NCI-H524 (cell line): ENCODE measurements around the gene FCSK.
"Not testable (repeated sequence)": the region's sequence is repeated elsewhere in the genome, so short reads cannot be mapped to it uniquely, and the experiment has no call there.

Source experiments
- DNase-seq, 2 experiments: peaks; one replicate each; lab custom pipeline; 2025; lab: John Stamatoyannopoulos, UW

FCSK gene

DNA sequence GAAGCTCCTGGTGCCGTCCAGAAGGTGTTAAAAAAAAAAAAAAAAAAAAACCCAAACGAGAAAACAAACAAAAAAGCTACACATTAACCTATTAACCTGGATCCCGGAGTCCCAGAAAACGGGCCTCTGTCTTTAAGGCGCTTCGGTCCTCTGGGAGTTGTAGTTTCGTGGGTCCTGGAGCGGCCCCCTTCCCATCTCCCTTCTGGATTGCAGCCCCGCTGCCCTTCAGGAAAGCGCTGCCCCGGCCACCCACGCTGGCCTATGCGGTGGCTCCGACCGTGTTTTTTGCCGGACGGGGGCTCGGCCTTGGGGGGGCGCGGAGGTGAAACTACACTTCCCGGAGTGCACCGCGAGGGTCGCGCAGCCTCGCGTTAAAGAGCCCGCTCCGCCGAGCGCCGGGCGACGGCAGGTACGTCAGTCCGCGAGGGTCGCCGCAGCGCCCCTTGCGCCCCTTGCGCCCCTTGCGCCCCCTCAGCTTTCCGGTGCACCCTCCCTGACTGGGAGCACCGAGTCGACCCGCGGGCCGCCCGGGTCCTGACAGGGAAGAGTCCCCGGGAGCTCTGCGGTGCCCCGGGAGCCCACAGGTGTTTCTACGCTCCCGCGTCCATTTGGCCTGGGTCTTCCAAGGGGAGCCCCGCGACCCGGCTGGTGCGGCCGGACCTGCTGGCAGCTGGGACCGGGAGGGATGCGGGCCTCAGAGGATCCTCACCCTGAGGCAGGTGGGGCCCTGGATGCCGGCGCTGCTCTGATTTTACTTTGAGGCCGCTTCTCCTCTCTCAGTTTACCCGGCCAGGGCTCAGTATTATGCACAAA, at the start of gene FCSK:
Gene FCSK, plus strand, starts transcription at position 374 of the 813 bp plus-strand sequence. CDS start 8,596 bp downstream, outside the sequence.
- DNase-seq = peak; percentile 86 to 95

DNA sequence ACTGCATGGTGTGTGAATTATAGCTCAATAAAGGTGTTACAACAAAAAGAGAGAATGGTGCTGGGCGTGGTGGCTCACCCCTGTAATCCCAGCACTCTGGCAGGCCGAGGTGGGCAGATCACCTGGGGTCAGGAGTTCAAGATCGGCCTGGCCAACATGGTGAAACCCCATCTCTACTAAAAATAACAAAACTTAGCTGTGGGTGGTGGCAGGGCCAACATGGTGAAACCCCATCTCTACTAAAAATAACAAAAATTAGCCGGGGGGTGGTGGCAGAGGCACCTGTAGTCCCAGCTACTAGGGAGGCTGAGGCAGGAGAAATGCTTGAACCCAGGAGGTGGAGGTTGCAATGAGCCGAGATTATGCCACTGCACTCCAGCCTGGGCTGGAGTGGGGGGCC, 48.3 kb upstream of the FCSK start:
- DNase-seq = not testable (repeated sequence)

DNA sequence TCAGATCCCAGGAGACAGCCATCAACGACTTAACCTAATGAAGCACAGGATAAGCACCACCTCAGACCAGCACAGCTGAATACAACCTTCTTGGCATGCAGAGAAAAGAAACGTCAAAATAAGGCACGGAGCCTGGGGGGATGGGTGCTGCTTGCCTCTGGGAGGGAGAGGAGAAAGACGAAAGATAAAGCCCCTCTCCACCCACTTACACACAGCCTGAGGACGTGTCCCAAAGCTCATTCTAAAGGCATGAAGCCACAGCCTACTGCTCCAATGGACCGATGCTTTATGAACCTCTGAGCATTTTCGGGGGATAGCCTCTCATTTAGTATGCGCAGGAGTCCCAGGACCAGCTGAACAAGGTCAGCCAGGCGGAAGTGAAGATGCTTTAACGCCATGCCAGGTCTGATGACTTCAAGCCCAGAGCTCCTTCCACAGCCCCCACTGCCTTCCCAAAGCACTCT, 46.6 kb upstream of the FCSK start:
- peak in 1 of 2 experiments; percentile 24 for DNase-seq

DNA sequence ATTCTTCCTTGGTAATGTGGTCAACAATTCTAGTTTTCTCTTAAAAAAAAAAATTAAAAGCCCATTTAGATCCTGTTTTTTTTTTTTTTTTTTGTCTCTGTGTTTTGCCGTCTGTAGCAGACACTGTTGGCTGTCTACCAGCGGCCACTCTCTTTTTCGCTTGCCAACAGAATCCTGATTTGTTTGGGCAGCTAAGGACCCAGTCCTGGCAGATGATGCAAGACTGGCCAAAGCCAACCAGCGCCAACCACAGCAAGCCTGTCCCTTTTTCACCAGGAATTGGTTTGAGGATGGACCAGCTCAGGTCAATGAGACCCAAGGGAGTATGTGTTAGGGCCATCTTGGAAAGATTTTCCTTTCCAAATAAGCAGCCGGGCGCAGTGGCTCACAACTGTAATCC, 43.7 kb upstream of the FCSK start:
- no peak for DNase-seq

DNA sequence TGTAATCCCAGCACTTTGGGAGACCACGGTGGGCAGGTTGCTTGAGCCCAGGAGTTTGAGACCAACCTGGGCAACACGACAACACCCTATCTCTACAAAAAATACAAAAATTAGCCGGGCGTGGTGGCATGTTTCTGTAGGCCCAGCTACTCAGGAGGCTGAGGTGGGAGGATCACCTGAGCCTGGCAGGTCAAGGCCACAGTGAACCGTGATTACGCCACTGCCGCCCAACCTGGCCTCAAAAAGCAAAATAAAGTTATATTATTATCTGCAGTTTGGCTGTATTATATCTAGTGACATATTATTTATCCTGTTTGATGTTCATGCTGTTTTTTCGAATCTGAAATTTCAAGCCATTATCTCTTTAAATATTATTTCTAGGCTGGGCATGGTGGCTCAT, 42.0 kb upstream of the FCSK start:
- no peak for DNase-seq

DNA sequence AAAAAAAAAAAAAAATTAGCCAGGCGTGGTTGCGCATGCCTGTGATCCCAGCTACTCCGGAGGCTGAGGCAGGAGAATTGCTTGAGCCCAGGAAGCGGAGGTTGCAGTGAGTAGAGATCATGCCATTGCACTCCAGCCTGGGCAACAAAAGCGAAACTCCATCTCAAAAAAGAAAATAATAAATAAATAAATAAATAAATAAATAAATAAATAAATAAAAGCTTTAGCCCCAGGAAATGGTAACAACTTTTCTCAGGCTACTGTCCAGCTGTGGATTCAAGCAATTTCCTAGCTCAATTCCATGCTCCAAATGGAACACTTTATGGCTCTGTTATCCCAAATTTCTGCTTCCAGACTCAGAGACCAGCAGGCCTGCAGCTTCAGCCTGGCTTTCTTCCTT, 40.8 kb upstream of the FCSK start:
- DNase-seq = not testable (repeated sequence)

DNA sequence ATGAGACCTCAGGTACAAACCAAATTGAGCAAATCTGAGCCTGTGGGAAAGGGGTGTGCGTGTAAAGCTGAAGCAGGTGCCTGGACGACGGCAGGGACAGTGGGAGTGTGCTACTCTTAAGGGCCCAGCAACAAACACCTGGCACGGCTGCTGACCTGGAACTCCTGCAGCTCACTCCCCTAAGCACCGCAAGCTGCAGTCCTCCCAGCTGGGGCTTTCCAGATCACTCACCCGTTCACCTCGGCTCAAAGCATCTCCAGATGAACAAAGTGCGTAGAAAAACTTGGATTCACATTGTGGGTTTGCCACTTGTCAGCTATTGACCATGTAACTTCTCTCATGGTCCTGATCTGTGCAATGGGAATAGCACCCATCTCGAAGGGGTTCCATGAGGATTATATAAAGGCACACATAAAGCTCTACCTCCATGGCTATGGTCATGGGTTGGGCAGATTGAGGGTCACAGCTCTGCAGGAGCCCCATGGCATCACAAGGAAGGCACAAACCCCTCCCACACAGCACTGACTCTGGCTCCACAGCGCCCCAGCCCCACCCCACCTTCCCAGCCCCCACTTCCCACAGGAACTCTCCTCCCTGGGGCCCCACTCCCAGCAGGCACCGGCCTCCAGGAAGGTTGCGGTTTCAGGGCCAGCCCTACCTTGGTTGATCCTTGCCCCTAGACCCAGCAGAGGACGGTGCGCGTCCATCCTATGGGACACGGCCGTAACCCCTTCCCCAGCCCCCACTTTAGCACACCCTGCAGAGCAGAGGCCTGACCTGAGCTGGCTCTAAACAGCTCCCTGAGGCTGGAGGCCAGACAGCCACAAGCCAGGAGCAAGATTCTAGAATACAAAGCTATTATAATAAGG, 37.4 kb upstream of the FCSK start:
- DNase-seq = no peak

DNA sequence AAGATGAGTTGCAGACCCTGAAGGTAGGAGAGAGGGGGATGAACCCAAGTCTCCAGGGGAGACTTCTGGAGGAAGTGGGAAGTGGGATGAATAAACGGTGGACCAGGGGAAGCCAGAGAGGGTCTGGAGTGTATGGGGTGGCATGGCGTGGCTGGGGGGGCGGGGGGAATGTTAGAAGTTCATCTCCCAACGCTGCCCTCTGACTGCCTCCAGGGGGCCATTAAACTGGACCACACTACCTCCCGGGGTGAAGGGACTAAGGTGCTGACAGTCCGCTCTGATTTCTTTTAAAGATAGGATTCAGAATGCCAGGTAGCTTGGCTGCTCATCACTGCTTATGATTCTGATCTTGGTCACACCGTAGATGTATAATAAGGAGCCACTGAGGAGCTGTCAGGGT, 36.7 kb upstream of the FCSK start:
- no peak for DNase-seq

DNA sequence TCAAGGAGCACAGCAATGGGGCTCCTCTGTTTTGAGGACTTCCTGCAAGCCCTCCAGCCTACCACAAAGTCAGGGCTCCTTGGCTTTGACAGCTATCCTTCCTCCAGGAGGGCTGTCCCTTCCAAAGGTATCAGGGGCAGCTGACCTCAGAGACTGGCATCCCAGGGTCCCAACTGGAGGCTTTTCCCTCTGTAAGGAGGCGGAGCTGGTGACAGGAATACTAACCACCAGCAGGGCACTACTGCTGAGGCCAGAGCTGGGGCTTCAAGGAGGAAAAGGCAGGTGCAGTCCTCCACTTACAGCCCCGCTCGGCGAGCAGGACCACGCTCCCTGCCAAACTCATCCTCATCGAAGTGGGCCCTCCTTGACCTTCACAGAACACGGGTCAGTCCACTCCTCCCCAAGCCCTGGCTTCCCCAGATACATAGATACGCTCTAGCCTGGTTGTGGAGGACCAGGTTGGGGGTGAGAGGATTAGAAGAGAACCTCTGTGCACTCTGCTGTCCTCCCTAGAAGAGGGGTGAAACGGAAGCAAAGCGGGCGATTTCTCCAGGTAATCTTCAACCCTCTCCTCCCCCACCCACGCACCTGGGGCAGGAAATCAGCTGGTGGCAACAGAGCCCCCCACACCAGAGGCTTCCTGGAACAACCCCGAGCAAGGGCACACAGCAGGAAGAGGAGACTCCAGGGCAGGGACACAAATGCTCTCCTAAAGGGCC, 36.0 kb upstream of the FCSK start:
- DNase-seq = no peak

DNA sequence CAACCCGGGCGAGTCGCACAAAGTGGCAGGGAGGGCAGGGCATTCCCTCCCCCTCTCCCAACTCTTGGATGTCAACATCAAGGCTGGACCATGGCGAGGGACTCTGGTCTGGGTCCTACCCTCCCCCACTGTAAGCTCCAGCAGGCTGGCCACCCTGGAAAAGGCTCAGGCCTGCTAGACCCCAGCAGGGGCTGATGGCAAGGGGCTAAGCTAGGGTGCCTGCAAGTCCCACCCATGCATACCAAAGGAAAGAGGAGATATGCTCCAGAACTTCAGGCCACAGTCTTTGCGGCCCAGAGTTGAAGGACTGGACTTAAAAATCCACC, 35.4 kb upstream of the FCSK start:
- no peak for DNase-seq

DNA sequence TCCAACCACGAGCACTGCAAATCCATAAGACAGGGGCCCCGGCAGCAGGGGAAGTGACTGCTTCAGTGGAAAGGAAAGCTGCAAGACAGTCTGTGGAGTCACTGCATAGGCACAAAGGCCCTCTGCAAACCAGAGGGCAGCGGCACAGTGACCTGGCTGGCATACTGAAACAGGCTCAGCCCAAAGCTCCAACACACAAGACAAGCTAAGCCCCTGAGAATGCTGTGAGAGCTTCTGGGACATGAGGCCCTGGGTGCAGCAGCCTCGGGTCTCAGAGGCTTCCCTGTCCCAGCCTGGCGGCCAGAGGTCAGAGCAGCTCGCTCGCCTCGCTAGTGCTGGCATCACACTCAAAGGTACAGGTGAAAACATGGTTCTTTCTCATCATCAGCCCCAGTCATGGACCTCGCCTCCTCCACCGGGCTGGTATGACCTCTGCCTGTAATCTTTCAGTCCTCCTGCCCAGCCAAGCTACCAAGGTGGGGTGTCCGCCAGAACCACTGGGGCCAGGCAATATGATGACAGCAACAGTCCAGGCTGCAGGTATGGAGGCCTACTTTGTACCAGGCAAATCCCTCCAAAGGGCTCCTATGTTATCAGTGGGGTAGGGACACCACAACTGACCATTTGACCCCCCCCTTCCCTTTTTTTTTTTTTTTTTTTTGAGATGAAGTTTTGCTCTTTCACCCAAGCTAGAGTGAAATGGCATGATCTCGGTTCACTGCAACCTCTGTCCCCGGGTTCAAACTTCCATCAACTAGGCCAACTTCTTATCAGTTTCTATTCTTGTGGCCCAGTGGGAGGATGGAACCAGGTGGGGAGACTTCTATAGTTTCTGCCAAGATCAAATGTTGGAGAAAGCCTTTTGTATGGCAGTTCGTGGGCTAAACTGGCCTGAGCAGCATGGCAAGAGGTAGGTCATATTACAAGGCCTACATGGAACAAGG, 34.7 kb upstream of the FCSK start:
- DNase-seq = no peak

DNA sequence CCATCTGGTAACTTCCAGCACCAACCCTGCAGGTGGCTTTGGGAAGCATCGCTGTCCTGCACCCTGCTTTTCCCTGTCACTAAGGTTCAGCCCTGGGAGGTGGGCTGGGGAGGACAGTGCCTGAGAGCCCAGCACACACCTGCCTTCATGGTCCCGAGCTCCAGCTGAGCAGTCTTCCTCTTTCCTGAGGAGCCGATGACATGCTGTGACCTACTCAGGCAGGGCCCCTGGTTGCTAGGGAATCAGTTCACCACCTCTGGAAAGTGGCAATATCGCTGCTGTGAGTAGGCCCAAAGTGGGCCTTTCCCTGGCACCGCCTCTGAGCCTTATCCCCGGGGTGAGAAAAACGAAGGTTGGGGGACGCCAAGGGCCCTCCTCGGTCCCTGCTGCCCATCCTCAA, 33.4 kb upstream of the FCSK start:
- DNase-seq = no peak

DNA sequence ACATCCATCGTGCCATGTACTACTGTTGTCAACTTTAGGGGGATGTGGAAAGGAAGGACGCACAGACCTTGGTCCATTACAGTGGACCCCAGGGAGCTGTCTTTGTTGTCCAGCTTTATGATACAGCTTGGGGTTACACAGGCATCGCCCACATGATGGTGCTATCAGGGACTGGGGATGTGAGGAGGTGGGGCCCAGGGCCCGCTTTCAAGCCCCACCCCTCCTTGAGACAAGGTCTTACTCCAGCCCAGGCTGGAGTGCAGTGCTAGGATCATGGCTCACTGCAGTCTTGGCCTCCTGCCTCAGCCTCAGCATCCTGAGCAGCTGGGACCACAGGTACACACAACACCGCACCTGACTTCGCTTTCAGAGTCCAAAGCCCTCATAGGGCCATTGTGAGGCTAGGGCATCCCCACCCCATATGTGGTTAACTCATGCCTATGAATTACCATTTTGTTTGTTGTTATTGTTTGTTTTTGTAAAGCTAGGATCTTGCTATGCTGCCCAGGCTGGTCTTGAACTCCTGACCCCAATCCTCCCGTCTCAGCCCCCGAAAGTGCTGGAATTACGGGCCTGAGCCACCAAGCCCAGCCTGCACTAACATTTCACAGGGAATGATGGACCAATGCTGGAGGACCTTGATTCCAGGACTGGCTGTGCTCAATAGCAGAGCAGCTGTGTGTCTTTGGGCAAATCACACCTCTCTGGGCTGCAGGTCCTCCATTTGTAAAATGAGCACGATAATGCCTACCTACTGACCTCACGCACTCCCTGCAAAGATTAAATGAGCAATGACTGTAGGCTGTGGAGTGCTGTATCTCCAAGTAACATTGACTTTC, 32.7 kb upstream of the FCSK start:
- no peak for DNase-seq

DNA sequence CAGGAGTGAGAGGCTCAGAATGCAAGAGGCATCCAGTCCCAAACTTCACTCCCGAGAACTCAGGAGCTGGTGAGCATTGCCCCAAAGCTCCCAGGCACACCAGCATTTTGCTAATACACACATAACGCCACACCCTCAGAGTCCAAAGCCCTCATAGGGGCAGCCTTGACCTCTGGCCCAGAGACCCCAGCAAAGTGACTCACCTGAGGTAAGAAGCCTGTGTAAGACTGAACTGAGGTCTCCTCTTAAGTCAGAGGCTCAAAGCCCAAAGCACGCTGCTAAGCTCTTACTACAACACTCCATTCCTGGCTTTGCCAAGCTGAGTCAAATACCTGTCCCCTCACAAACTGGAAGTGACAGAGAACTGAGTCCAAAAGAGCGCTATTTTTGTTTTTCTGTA, 31.9 kb upstream of the FCSK start:
- DNase-seq = no peak

DNA sequence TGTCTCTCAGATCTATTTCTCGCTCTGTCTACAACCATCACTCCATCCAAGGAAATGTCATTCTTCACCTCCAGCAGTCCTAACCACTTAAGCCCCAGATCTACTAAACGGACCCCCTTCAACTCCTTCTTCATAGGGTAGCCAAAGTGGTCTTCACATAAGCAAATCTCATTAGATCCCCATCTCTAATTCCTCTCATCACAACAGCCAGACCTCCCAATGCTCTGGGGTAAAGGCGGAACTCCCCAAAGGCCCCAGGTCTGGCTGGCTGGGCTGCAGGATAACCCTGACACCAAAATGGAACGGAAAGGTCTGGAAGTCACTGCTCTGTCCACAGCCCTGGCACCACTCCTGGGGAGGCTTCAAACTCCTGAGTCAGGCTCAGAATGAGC, 26.6 kb upstream of the FCSK start:
- DNase-seq = no peak

DNA sequence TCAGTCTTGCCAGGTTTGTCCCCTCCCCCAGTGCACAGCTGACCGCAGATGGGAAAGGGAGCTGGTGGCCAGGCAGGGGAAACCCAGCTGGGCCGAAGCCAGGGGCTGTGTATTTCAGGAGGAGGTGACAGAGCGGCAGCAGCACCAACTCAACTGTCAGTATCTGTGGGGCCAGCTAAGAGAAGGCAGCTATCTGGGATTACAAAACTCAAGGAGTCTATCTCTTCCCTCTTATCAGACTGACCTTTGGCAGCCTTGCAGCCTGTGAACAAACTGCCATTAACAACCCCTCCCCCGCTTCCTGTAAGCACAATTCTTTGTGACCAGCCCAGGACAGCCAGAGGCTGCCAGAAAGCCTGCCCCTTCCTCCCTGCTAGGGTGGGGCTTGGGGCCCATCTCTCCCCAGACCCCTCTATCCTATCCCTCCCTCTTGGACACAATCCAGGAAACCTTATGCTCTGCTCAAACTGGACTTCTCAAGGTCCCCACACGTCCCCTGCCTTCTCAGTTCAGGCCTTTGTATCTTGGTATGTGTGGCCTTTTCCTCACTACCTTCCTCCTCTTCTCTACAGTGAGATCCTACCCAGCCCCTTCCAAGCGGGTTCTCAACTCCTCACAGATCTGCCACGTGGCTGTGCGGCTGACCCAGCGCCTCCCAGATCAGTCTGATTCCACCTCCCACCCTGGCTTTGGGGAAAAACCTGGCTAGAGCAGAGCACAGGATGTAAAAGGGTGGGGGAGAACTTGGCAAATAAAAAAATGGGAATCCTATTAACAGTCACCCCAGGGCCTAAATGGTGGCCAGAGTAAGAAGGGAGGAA, 26.0 kb upstream of the FCSK start:
- DNase-seq = peak; percentile 44 to 68

DNA sequence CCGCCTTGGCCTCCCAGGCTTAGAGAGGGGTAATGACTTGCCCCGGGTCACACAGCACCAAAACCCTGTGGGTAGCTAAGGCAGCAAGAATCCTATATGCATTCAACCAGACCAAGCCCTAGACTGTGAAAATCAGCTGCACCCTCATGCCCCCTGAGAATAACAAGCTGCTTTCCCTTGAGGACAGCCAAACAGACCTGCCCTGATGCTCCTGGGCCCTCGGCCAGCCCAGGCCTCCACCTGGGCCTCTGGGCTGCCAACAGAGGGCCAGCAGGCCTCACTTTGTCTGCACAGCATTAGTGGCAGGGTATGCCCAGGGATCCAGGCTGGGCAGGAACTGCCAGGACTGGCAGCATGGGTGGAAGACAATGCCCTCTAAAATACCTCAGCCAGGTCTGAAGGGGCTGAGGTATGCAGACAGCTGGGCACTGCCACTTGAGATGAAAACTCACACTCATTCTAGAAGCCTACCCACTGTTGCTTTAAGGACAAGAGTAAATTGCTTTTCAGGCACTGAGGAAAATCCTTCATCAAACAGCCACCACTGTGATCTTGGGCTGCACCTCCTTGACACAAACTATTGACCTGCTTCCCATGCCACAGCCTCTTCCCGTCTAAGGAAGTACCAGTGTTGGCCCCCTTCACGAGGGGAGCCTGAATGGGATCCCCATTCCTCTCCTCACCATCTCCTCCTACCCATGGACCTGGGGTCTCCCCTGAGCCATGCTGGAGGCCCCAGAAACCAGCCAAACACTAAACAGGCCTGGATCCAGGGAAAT, 24.3 kb upstream of the FCSK start:
- peak; percentile 64 to 81 for DNase-seq

DNA sequence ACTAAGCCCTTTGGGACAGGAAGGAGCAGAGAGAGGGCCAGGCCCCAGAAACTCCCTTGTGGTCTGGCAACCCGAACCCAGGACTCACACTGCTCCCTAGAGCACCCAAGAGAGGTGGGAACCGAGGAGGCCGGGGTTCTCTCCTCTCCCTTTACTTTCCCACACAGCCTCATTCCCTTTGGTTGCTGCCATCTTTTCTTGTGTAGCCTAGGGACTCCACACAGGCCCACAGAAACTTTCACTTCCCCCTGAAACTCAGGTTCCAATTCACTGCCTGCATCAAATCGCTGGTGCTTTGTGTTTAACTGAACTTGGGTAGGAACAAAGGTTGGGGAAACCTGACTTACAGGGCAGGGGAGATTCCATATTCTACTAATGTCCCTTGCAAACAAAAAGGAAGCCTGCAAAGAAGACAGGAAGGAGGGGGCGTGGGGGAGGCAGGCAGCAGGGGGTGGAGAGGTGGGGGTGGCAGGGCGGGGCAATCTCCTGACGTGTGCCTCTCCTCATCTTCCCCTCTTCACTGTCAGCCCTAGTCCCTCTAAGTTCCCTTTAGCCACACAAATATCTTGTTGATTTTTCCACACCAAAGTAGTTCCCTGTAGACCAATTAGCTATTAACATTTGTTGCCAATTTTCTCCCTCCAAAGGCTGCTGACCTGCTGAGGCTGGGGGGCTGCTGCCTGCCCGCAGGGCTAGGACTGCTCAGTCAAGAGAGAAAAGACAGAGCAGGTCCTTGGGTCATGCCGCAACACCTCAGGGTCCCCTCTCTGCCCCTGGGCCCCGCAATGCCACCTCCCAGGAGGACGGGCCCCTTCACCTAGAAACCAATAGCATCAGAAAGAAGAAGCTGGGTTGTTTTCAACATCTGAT, 23.5 kb upstream of the FCSK start:
- no peak for DNase-seq
